HepG2 (cell line): Measurements from ENCODE around the gene DNMBP. TPM values are rescaled to one million over a fixed set of nuclear protein-coding genes. Genes with fewer than 3 reads are reported as not detected.

Source experiments
- ATAC-seq: fragments of 200-7000 bp; cut with Tn5 transposase; 3 replicates; pipeline ENCODE4 v1.9.1; 2020; ENCODE audit warnings: mild to moderate bottlenecking, moderate library complexity
- BruUV-seq: library from RNA; stranded (reverse); fragments of 400-500 nt; replicated peaks from 2 replicates; lab custom pipeline; 2021; lab: Mats Ljungman, UMichigan
- CTCF ChIA-PET: fragments of 300-600 bp; formaldehyde crosslinking; extraction: SDS; loops from one replicate; lab custom pipeline; 2021; ENCODE audit warnings: low total read pairs, inconsistent platforms, low intra/inter-chr PET ratio; lab: Yijun Ruan, JAX
- POLR2A ChIA-PET: fragments of 350-600 bp; sonication (Branson Sonifier 250); formaldehyde crosslinking; loops from one replicate; lab custom pipeline; 2020; ENCODE audit warnings: antibody characterized with exemption, inconsistent platforms; lab: Yijun Ruan, JAX
- DNase-seq: peaks from one replicate; pipeline ENCODE4 v3.0.0-alpha.2; 2015; ENCODE audit warnings: low spot score
- FAIRE-seq: peaks from 3 replicates; lab custom pipeline; 2011; peaks lifted over from hg19 to GRCh38; lab: Jason Lieb, UNC
- H2AFZ ChIP-seq: one replicate; pipeline ENCODE4 v1.6.1; 2011; ENCODE audit warnings: low read length, inconsistent platforms
- H3K27ac ChIP-seq: fragments of 300-600 bp; 3 replicates; pipeline ENCODE4 v1.8.0; 2011; ENCODE audit warnings: mixed run types, mild to moderate bottlenecking, mixed read lengths, low read length, inconsistent platforms; ENCODE audit not compliant: insufficient read depth; ENCODE audit errors: extremely low read length
- H3K27me3 ChIP-seq, 2 experiments: fragments of 200-600 bp in 1 of 2; 2 replicates in 1 of 2; 3 replicates in 1 of 2; pipeline versions ENCODE4 v1.6.0 to v1.8.0; 2011; ENCODE audit warnings: low read length in 2 of 2, mild to moderate bottlenecking in 2 of 2, moderate library complexity in 2 of 2, inconsistent platforms in 1 of 2; ENCODE audit not compliant: insufficient read depth in 2 of 2, control insufficient read depth in 1 of 2
- H3K36me3 ChIP-seq, 2 experiments: fragments of 200-600 bp in 1 of 2; replicated peaks in 1 of 2; 2 replicates in 1 of 2; 3 replicates in 1 of 2; pipeline versions ENCODE4 v1.5.1 to v1.8.0; 2011; ENCODE audit warnings: low read length in 2 of 2, inconsistent platforms in 1 of 2; ENCODE audit not compliant: insufficient read depth in 2 of 2, control insufficient read depth in 1 of 2
- H3K4me1 ChIP-seq: 2 replicates; pipeline ENCODE4 v1.5.1; 2012; ENCODE audit warnings: low read length, inconsistent platforms; ENCODE audit not compliant: insufficient read depth
- H3K4me2 ChIP-seq: 2 replicates; pipeline ENCODE4 v1.6.0; 2011; ENCODE audit warnings: low read depth, low read length, inconsistent platforms
- H3K4me3 ChIP-seq, 3 experiments: fragments of 200-600 bp in 1 of 3; sonication (generic), shearing (Covaris generic) in 1 of 3; replicated peaks in 1 of 3; 2 replicates each; pipeline ENCODE4 v1.5.1; 2011 to 2016; ENCODE audit warnings: low read length in 3 of 3, inconsistent platforms in 2 of 3, low read depth in 2 of 3, mild to moderate bottlenecking in 2 of 3, control low read depth in 1 of 3, mixed read lengths in 1 of 3; ENCODE audit not compliant: insufficient read depth in 1 of 3
- H3K79me2 ChIP-seq: one replicate; pipeline ENCODE4 v1.6.1; 2011; ENCODE audit warnings: low read length, inconsistent platforms; ENCODE audit not compliant: insufficient read depth
- H3K9ac ChIP-seq: 2 replicates; pipeline ENCODE4 v1.6.0; 2011; ENCODE audit warnings: mild to moderate bottlenecking, low read depth, low read length, inconsistent platforms; ENCODE audit not compliant: insufficient read depth
- H3K9me3 ChIP-seq: 2 replicates; pipeline ENCODE4 v1.5.1; 2012; ENCODE audit warnings: mild to moderate bottlenecking, low read length
- H4K20me1 ChIP-seq: 2 replicates; pipeline ENCODE4 v1.6.0; 2011; ENCODE audit warnings: inconsistent platforms, mild to moderate bottlenecking, low read length, moderate library complexity; ENCODE audit not compliant: insufficient read depth
- KMT2A ChIP-seq: sonication (generic); formaldehyde crosslinking; IDR thresholded peaks from 2 replicates; pipeline ENCODE4 v1.4.0; 2020; ENCODE audit warnings: missing genetic modification reagents
- MLX ChIP-seq: IDR thresholded peaks from 2 replicates; pipeline ENCODE4 v1.6.1; 2016
- POLR2A ChIP-seq, 2 experiments: IDR thresholded peaks; 2 replicates each; pipeline ENCODE4 v1.6.1; 2011; ENCODE audit warnings: low read depth in 2 of 2, low read length in 2 of 2, mild to moderate bottlenecking in 1 of 2, moderate library complexity in 1 of 2; ENCODE audit not compliant: insufficient read depth in 1 of 2
- POLR2AphosphoS5 ChIP-seq: IDR thresholded peaks from 2 replicates; pipeline ENCODE4 v1.6.1; 2012; ENCODE audit warnings: low read depth, low read length
- RBFOX2 ChIP-seq: fragments of 200-400 bp; formaldehyde crosslinking; IDR thresholded peaks from 2 replicates; pipeline ENCODE4 v1.6.1; 2017; ENCODE audit warnings: low read depth, mild to moderate bottlenecking, low read length
- RBM22 ChIP-seq: fragments of 200-400 bp; formaldehyde crosslinking; optimal IDR thresholded peaks from 2 replicates; pipeline ENCODE3; 2017; ENCODE audit warnings: mild to moderate bottlenecking, low read length, moderate library complexity
- ZNF414 ChIP-seq: sonication (generic); formaldehyde crosslinking; IDR thresholded peaks from 2 replicates; pipeline ENCODE4 v1.5.0; 2020; ENCODE audit warnings: missing genetic modification reagents
- WGBS: methylation state at CpG from one replicate; pipeline ENCODE4 v1.1.6; 2017; ENCODE audit warnings: low lambda C conversion rate; 5-methylcytosine and 5-hydroxymethylcytosine counted together
- in situ Hi-C: cut with HindIII; loops from 2 replicates; pipeline ENCODE4 v1.10.0; 2017; ENCODE audit warnings: low pct_unique_long_range_greater_than_20kb; ENCODE audit not compliant: extremely low pct_ligation_motif_present
- intact Hi-C: fragments of 100-400 bp; cut with micrococcal nuclease; formaldehyde crosslinking; loops from one replicate; pipeline ENCODE4 v1.10.0; 2022; ENCODE audit not compliant: unreplicated experiment
- polyA plus RNA-seq, 8 experiments: library from polyadenylated mRNA; depleted of rRNA in 3 of 8; stranded (reverse) in 7 of 8; unstranded in 1 of 8; fragments of >200 nt; fragmentation: Illumina TruSeq in 4 of 8; extraction: Trizol in 4 of 8; gene quantifications; 2 replicates each; pipeline versions ENCODE4 v1.2.1 to v1.2.3, GENCODE V29; 2011 to 2016; ENCODE audit warnings: low read depth in 4 of 8, missing spikeins in 1 of 8, mixed read lengths in 1 of 8; ENCODE audit not compliant: insufficient read depth in 1 of 8
- total RNA-seq, 5 experiments: library from RNA; depleted of rRNA; stranded (reverse); fragments of >200 nt; fragmentation: Illumina TruSeq; extraction: Trizol; gene quantifications; 2 replicates each; pipeline ENCODE4 v1.2.3, GENCODE V29; 2016; ENCODE audit warnings: low read depth in 1 of 5

The DNMBP gene
- total and polyA plus RNA-seq, 2 of the 13 experiments (the other 11 are each of a cell fraction or from before 2014, with no cell fraction given) = 3.6 to 6.3 TPM

- CTCF ChIA-PET = no interaction called here
- Histone ChIP-seq H3K9me3 (no peaks in the 10 kb centered on the region), H3K36me3 (peaks cover 33 to 64% of the 10 kb centered on the region in 2 experiments), H3K27ac (no peak overlapping the region), H3K27me3 (no peaks in the 10 kb centered on the region), H2AFZ (no peak overlapping the region), H3K4me2 (no peak overlapping the region), H3K79me2 (no peaks in the 10 kb centered on the region), H3K4me3 (no peak overlapping the region), H3K4me1 (peaks cover 25% of the 10 kb centered on the region), H3K9ac (no peak overlapping the region; the same call in 1 of the 2 replicates), H4K20me1 (peaks cover 5% of the 10 kb centered on the region; the same call in 1 of the 2 replicates)
- DNase-seq = no peak
- no peak for ATAC-seq
- intact Hi-C loops (no loop called here), in situ Hi-C loops (no loop called here)
- TF ChIP-seq RBM22 (peak; percentile 36), KMT2A (CRISPR knock-in tag) (no peak)
- FAIRE-seq = no peak
- 100% methylated on average over 3 of the region's 3 CpGs for WGBS
- POLR2A ChIA-PET = no interaction called here
- no TSS peak for BruUV-seq
Measured at GRCh38 chr10:99843310-99843709, 166.4 kb downstream of the DNMBP start.

GRCh38 chr10:99841746-99842145 lies 168.0 kb downstream of the DNMBP start:
- Histone ChIP-seq H3K4me1 (peaks cover 12% of the 10 kb centered on the region), H3K9me3 (no peaks in the 10 kb centered on the region), H3K36me3 (peaks cover 27 to 52% of the 10 kb centered on the region in 2 experiments), H3K79me2 (no peaks in the 10 kb centered on the region), H2AFZ (no peak overlapping the region), H3K4me3 (no peak overlapping the region), H4K20me1 (peaks cover 5% of the 10 kb centered on the region; the same call in 1 of the 2 replicates), H3K27ac (no peak overlapping the region), H3K9ac (no peak overlapping the region), H3K4me2 (no peak overlapping the region), H3K27me3 (no peaks in the 10 kb centered on the region)
- DNase-seq = no peak
- intact Hi-C loops (no loop called here), in situ Hi-C loops (no loop called here)
- ChIA-PET CTCF (no interaction called here), POLR2A (no interaction called here)
- ATAC-seq = no peak
- TF ChIP-seq RBFOX2 (0 out of 2 replicates have a peak, but pooled peaks have one; percentile 11), POLR2A (IDR thresholded peaks at IDR 0.05; ENCODE audit: insufficient read depth in 1 of 2, low read depth in 2 of 2, low read length in 2 of 2) (peak in 1 of 2 experiments; percentile 12; a peak in 1 of 4 replicates), POLR2AphosphoS5 (peak; percentile 15; the same call in 1 of the 2 replicates), MLX (CRISPR knock-in tag) (no peak), ZNF414 (CRISPR knock-in tag) (no peak), RBM22 (peak; percentile 93)
- over 99% methylated on average over 7 of the region's 7 CpGs for WGBS
- BruUV-seq = no TSS peak
- no peak for FAIRE-seq
